GM21423 (cell line): ENCODE results near the gene RARRES2.
"Not testable (repeated sequence)": the region's sequence is repeated elsewhere in the genome, so short reads cannot be mapped to it uniquely, and the experiment has no call there.

Experiments
- ATAC-seq: cut with Tn5 transposase; IDR thresholded peaks from one replicate; pipeline ENCODE4 v1.9.1; 2021; ENCODE audit warnings: mild to moderate bottlenecking, moderate library complexity; ENCODE audit not compliant: unreplicated experiment

The RARRES2 gene

DNA sequence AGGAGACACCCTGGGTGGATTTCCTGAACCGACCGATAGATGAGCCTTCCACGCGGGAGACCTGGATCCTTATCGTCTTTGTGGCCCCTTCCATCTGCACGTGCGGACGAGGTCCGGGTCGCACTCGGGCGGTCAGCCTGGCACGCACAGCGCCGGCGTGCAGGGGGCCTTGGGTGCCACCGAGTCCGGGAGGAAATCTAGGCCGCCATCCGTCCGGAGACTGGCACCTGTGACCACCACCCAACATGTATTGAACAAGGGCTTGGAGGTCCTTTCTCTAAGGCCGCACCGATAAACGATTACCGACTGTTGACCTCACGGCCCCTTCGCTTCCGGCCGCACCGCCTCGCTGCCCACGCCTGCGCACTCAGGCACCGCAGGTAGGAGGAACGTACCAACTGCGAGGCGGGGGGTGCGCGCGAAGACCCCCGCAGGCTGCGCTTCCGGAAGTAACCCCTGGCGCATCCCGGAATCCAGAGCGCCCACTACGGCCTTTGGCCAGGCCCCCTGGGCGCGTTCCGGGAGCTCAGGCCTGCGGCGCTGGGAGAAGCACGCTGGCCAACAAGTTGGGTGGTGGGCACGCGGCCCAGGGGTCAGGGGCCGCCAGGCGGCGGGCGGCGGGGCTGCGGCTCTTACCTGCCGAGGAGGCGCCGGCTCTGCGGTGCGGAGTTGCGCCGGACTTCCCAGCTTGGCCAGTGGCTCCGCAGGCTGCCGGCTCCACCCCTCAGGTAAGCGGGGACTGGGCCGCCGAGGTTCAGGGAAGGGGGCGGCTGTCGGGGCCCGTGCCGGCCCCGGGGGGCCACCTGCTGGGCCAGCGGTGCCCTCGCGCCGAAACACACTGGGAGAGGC lies 18.4 kb downstream of the RARRES2 start, which contains the start of the genes ACTR3C and LRRC61:
Gene ACTR3C (minus strand): TSS at position 713 of the 849 bp plus-strand sequence. CDS start 28,249 bp downstream, outside the sequence.
Gene LRRC61 (plus strand): TSS at position 523 of the 849 bp plus-strand sequence. CDS start 13,507 bp downstream, outside the sequence.
- peak; percentile 60 for ATAC-seq

DNA sequence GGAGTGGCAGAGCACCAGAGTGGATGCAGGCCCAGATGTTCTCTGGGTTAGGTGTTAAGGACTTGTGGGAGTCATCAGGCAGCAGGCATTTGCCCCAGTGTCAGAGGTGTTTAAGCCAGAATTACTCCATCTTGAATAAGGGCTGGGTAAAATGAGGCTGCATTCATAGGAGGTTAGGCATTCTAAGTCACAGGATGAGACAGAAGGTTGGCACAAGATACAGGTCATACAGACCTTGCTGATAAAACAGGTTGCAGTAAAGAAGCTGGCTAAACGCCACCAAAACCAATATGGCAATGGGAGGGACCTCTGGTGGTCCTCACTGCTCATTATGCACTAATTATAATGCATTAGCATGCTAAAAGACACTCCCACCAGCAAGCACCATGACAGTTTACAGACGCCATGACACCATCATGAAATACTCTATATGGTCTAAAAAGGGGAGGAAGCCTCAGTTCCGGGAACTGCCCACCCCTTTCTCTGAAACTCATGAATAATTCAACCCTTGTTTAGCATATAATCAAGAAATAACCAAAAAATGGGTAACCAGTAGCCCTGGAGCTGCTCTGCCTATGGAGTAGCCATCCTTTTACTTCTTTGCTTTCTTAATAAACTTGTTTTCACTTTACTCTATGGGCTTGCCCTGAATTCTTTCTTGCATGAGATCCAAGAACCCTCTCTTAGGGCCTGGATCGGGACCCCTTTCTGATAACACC lies 19.2 kb downstream of the RARRES2 start:
- ATAC-seq, result no peak

DNA sequence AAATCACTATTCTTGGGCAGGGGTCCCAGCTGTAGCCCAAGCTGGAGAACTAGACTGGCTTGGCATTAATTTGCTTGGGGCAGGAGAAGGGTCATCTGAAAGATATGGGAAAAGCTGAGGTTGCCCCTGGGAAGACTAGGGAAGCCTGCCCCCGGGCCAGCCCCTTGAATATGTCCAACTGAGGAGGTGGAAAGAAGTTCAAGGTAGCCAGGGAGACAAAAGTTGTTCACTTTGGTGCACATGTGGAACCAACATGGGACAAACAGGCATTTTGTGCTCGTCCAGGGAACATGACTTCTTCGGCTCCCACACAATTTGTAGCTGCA lies 19.7 kb downstream of the RARRES2 start:
- no peak for ATAC-seq

DNA sequence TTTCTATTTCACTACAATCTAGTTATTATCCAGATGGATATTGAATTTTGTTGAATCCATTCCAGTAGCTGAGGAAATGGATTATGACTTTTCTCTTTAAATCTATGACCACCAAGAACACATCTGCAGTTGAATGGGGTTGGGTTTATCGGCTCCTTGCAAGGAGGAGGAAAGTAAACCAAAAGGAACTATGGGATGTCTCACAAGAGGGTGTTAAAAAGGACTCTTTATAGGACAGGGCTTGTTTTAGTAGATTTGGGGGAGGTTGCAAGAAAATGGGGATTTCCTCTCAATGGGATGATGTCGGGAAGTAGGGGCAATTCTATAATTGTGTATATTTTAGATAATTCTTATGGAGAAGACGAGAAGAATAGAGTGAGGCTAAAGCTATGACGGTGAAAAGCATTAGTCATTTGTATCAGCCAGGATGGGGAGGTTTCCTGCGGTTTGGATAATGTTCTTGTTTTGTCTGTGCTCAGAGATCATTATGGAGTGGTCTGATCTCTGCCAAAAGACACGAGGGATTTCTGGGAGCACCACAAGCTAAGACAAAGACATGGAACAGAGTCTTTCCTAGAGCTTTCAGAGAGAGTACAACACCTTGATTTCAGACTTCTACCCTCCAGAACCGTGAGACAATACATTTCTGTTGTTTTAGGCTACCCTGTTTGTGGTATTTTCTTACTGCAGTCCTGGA lies 23.5 kb downstream of the RARRES2 start:
- ATAC-seq, result no peak

DNA sequence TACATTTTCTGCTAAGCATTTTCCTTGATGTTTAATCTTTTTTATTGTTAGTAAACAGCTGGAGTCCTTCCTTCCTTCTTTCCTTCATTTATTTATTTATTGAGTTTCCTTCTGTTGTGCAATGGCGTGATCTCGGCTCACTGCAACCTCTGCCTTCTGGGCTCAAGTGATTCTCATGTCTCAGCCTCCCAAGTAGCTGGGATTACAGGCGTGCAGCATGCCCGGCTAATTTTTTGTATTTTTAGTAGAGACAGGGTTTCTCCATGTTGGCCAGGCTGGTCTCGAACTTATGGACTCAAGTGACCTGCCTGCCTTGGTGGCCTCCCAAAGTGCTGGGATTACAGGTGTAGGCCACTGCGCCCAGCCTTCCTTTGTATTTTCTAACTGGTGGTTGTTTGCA lies 24.4 kb downstream of the RARRES2 start:
- not testable (repeated sequence) for ATAC-seq

GRCh38 chr7:150314639-150315239 lies 26.7 kb downstream of the RARRES2 start:
- no peak for ATAC-seq

DNA sequence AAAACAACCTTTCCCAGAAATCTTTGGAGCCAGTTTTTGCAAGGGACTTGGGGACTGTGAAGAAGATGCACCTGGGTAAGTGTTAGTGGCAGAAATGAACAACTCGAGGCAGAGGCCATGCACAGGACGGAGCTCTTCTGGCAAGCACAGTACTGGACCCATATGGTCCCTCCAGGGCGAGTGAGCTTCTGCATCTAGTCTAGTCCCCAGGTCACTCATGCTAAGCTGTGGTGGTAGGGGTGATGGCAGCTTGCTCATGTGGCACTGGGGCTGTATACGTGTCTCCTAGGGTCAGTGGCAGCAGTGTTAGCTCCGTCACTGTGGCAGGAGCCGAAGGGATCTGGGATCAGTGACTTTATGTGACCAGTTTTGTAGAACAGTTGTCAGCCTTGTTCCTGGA lies 27.6 kb downstream of the RARRES2 start:
- ATAC-seq, result no peak

DNA sequence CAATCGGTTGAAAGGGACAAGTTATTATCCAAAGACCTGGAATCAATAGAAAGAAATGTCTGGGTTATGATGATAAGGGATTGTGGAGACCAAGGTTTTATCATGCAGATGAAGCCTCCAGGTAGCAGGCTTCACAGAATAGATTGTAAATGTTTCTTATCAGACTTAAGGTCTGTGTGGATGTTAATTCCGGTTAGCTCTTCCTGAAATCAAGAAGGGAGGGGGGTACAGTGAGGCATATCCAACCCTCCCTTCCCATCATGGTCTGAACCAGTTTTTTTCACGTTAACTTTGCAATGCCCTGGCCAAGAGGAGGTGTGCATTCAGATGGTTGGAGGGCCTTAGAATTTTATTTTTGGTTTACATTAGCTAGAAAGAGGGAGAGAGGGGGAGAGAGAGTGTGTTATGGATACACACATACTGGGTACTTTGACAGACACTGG lies 28.0 kb downstream of the RARRES2 start:
- no peak for ATAC-seq

DNA sequence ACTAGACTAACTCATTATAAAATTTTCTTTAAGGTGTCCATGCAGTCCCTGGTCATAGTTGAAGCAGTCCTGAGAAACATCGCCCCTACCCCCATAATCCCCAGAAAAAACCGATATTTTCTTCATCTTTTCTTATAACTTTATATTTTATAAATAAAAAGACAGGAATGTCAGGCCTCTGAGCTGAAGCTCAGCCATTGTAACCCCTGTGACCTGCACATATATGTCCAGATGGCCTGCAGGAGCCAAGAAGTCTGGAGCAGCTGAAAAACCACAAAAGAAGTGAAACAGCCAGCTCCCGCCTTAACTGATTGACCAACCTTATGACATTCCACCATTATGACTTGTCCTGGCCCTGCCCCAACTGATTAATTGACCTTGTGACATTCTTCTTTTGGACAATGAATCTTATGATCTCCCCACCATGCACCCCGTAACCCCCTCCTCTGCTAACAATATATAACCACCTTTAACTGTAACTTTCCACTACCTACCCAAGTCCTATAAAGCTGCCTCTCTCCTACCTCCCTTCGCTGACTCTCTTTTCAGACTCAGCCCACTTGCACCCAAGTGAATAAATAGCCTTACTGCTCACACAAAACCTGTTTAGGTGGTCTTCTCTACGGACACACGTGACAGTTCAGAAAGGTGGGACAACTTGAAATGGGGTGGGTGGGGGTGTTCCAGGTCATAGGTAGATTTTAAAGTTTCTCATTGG lies 28.6 kb downstream of the RARRES2 start:
- ATAC-seq, result not testable (repeated sequence)

DNA sequence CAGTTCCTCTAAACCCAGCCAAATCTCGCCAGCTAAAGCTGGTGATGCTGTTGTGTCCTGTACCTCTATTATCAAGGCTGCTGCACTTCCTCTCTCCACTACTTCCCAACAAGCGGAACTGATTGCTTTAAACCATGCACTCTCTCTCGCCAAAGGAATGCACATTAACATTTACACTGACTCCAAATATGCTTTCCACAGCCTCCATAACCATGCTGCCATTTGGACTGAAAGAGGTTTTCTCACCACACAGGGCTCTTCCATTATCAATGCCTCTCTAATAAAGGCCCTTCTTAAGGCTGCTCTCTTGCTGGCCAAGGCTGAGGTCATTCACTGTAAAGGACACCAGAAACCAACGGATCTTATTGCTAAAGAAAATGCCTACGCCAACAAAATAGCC lies 29.7 kb downstream of the RARRES2 start:
- no peak for ATAC-seq

DNA sequence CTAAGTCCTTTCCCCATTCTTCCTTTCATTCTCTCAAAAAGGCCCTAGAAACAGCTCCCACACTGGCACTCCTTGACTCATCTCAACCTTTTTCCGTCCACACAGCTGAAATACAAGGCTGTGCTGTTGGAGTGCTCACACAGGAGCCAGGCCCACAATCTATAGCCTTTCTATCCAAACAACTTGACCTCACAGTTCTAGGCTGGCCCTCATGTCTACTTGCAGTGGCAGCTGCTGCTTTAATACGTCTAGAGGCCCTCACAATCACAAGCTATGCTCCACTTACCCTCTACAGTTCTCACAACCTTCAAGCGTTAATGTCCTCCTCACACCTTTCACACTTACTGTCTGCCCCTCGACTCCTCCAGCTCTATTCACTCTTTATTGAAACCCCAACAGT lies 30.3 kb downstream of the RARRES2 start:
- ATAC-seq, result no peak

GRCh38 chr7:150308575-150308974 lies 32.9 kb downstream of the RARRES2 start:
- ATAC-seq, result no peak

DNA sequence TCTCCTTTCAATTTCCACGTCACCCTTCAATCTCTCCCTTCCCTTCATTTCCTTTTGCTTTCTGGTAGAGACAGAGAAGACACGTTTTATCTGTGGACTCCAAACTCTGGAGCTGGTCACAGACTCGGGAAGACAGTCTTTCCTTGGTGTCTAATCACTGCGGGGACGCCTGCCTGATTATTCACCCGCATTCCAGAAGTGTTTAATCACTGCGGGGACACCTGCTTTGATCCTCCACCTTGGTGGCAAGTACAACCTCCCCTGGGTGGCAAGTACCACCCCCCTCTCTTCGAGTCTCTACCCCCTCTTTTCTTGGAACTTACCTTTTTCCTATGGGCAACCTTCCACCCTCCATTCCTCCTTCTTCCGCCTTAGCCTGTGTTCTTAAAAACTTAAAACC lies 33.5 kb downstream of the RARRES2 start:
- ATAC-seq, result no peak

DNA sequence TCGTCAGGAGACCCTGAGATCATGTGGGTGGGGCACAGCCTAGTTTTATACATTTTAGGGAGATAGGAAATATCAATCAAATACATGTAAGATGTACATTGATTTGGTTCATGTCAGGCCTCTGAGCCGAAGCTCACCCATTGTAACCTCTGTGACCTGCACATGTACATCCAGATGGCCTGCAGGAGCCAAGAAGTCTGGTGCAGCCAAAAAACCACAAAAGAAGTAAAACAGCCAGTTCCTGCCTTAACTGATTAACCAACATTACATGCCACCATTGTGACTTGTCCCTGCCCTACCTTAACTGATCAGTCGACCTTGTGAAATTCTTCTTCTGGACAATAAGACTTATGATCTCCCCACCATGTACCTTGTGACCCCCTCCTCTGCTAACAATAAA lies 34.3 kb downstream of the RARRES2 start:
- no peak for ATAC-seq

GRCh38 chr7:150306377-150306776 lies 35.1 kb downstream of the RARRES2 start:
- ATAC-seq, result not testable (repeated sequence)

DNA sequence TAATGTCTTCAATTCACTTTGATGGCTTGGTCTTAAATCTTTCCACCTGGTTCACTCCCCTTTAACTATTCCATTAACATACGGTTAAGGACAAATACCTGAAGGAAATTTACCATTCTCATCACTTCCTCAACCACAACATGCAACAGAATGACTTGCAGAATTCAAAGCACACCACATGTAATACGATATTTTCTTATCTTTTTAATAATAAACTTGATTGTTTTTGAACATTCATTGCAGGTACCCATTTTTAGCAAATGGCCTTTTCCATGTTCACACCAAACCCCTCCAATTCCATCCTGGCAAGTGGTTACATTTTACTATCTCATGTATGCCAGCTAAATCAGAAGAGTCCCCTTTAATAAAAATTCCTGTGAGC lies 35.5 kb downstream of the RARRES2 start:
- ATAC-seq, result not testable (repeated sequence)

- ATAC-seq, result not testable (repeated sequence)
These were observed 36.0 kb downstream of the RARRES2 start for GRCh38 chr7:150305259-150305902.

- not testable (repeated sequence) for ATAC-seq
These were observed 36.8 kb downstream of the RARRES2 start for GRCh38 chr7:150304499-150305258.

DNA sequence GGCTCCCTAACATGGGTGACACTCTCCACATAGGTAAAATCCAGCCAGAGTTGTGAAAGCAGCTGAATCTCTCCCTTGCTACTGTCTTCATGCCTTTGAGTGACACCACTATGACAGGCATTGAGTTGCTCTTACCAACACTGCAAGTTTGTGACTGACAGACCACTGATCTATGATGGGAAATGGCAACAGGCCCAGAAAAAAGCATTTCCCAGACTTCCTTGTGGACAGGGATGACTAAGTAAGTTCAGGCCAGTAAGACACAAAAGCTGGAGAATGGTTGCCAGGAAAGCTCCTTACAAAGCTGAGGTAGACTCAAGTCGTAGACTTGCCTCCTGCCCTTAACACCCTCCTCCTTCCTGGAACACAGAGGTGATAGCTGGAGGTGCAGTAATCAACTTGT lies 38.5 kb downstream of the RARRES2 start:
- not testable (repeated sequence) for ATAC-seq
